CD14-positive monocyte (primary cell): Measurements from ENCODE around the gene LLGL2. TPM values are rescaled to one million over a fixed set of nuclear protein-coding genes. Genes with fewer than 3 reads are reported as not detected.
A peak's percentile ranks its signal among the peaks of the same experiment; 100 is the strongest.

ENCODE experiments used
- DNase-seq, 3 donors: peaks; one replicate each; pipeline ENCODE4 v3.0.0-alpha.2; 2011 to 2022
- H2AFZ ChIP-seq: 2 replicates; pipeline ENCODE4 v1.6.0; 2012; ENCODE audit warnings: mild to moderate bottlenecking, low read depth, low read length, inconsistent platforms; ENCODE audit not compliant: insufficient read depth, poor library complexity, severe bottlenecking
- H3K27ac ChIP-seq, 2 donors: 1 replicate in 1 of 2; 2 replicates in 1 of 2; pipeline ENCODE4 v1.5.1; 2012 to 2013; ENCODE audit warnings: low read length in 2 of 2, control low read depth in 1 of 2, inconsistent platforms in 1 of 2, low read depth in 1 of 2, mild to moderate bottlenecking in 1 of 2
- H3K27me3 ChIP-seq, 2 donors: one replicate each; pipeline versions ENCODE4 v1.6.0 to v1.6.1; 2011 to 2013; ENCODE audit warnings: low read length in 2 of 2; ENCODE audit not compliant: control insufficient read depth in 2 of 2, insufficient read depth in 2 of 2
- H3K36me3 ChIP-seq, 2 donors: replicated peaks in 1 of 2; 1 replicate in 1 of 2; 2 replicates in 1 of 2; pipeline versions ENCODE4 v1.5.1 to v1.6.1; 2012 to 2013; ENCODE audit warnings: low read length in 2 of 2, control low read depth in 1 of 2, inconsistent platforms in 1 of 2, mild to moderate bottlenecking in 1 of 2; ENCODE audit not compliant: insufficient read depth in 2 of 2, control insufficient read depth in 1 of 2
- H3K4me1 ChIP-seq, 2 donors: 1 replicate in 1 of 2; 2 replicates in 1 of 2; pipeline versions ENCODE4 v1.5.1 to v1.6.1; 2012 to 2013; ENCODE audit warnings: low read length in 2 of 2, control low read depth in 1 of 2, inconsistent platforms in 1 of 2, mild to moderate bottlenecking in 1 of 2, moderate library complexity in 1 of 2; ENCODE audit not compliant: insufficient read depth in 2 of 2, control insufficient read depth in 1 of 2
- H3K4me2 ChIP-seq: replicated peaks from 2 replicates; pipeline ENCODE3; 2012; ENCODE audit warnings: low read length, moderate library complexity, mild to moderate bottlenecking; ENCODE audit not compliant: poor library complexity, severe bottlenecking; ENCODE audit errors: extremely low read depth
- H3K4me3 ChIP-seq, 3 experiments: fragments of 200-600 bp in 1 of 3; sonication (generic) in 1 of 3; replicated peaks in 1 of 3; 1 replicate in 2 of 3; 2 replicates in 1 of 3; pipeline ENCODE4 v1.5.1; 2011 to 2013; ENCODE audit warnings: low read length in 3 of 3, mild to moderate bottlenecking in 3 of 3, control low read depth in 2 of 3, low read depth in 2 of 3, inconsistent platforms in 1 of 3, moderate library complexity in 1 of 3
- H3K79me2 ChIP-seq: 2 replicates; pipeline ENCODE4 v1.6.0; 2012; ENCODE audit warnings: mild to moderate bottlenecking, control low read depth, inconsistent platforms, low read length, moderate library complexity; ENCODE audit not compliant: insufficient read depth
- H3K9ac ChIP-seq: 2 replicates; pipeline ENCODE4 v1.6.0; 2017; ENCODE audit warnings: low read length, mild to moderate bottlenecking; ENCODE audit not compliant: insufficient read depth, poor library complexity, severe bottlenecking
- H3K9me3 ChIP-seq, 2 donors: replicated peaks in 1 of 2; 1 replicate in 1 of 2; 2 replicates in 1 of 2; pipeline versions ENCODE4 v1.5.1 to v1.6.1; 2012 to 2013; ENCODE audit warnings: low read length in 2 of 2, control low read depth in 1 of 2; ENCODE audit not compliant: control insufficient read depth in 1 of 2, insufficient read depth in 1 of 2
- H4K20me1 ChIP-seq: 2 replicates; pipeline ENCODE4 v1.6.0; 2012; ENCODE audit warnings: mild to moderate bottlenecking, low read length, control low read depth, moderate library complexity; ENCODE audit not compliant: insufficient read depth
- H3K27ac Mint-ChIP-seq, 7 donors: one replicate each; pipeline ENCODE4 v1.8.0; 2020; ENCODE audit warnings: mild to moderate bottlenecking in 7 of 7, mixed read lengths in 7 of 7, moderate library complexity in 6 of 7, inconsistent platforms in 2 of 7
- H3K27me3 Mint-ChIP-seq, 3 donors: one replicate each; pipeline ENCODE4 v1.8.0; 2021 to 2022; ENCODE audit warnings: low read depth in 3 of 3, mild to moderate bottlenecking in 3 of 3, mixed read lengths in 3 of 3, moderate library complexity in 3 of 3, inconsistent platforms in 1 of 3
- H3K36me3 Mint-ChIP-seq, 2 donors: one replicate each; pipeline ENCODE4 v1.8.0; 2020; ENCODE audit warnings: mixed read lengths in 2 of 2, inconsistent platforms in 1 of 2, mild to moderate bottlenecking in 1 of 2
- H3K4me1 Mint-ChIP-seq: one replicate; pipeline ENCODE4 v1.8.0; 2020; ENCODE audit warnings: mild to moderate bottlenecking, mixed read lengths
- H3K4me3 Mint-ChIP-seq, 2 donors: one replicate each; pipeline ENCODE4 v1.8.0; 2020; ENCODE audit warnings: mild to moderate bottlenecking in 2 of 2, mixed read lengths in 2 of 2, moderate library complexity in 1 of 2
- H3K9me3 Mint-ChIP-seq, 7 donors: one replicate each; pipeline ENCODE4 v1.8.0; 2020 to 2022; ENCODE audit warnings: mixed read lengths in 7 of 7, mild to moderate bottlenecking in 6 of 7, moderate library complexity in 6 of 7, inconsistent platforms in 2 of 7
- CTCF ChIP-seq: fragments of 200-600 bp; IDR thresholded peaks from one replicate; pipeline ENCODE4 v1.8.0; 2022; ENCODE audit warnings: antibody characterized with exemption, mild to moderate bottlenecking
- WGBS: methylation state at CpG from one replicate; pipeline ENCODE4 v1.1.5; 2013; ENCODE audit warnings: missing lambda C conversion rate; ENCODE audit not compliant: insufficient coverage; 5-methylcytosine and 5-hydroxymethylcytosine counted together
- intact Hi-C, 2 donors: fragments of 100-400 bp; cut with micrococcal nuclease; formaldehyde crosslinking; loops; one replicate each; pipeline versions ENCODE4 v1.15.0 to v1.15.1; 2023
- polyA plus RNA-seq, 3 donors: library from polyadenylated mRNA; depleted of rRNA in 1 of 3; unstranded in 2 of 3; stranded (reverse) in 1 of 3; fragments of 300-500 nt in 2 of 3; fragments of >200 nt in 1 of 3; fragmentation: Illumina TruSeq in 2 of 3; gene quantifications; 1 replicate in 2 of 3; 2 replicates in 1 of 3; pipeline ENCODE4 v1.2.3, GENCODE V29; 2012 to 2021

Gene LLGL2
- polyA plus RNA-seq, 3 donors = 4.8 to 7.5 (median 5.5) TPM

GRCh38 chr17:75493476-75494129 lies 31.9 kb upstream of the LLGL2 start:
- Mint-ChIP-seq H3K27ac (no peak overlapping the region), H3K4me1 (peaks cover 15% of the 10 kb centered on the region), H3K4me3 (no peak overlapping the region), H3K36me3 (peaks cover 70 to 93% of the 10 kb centered on the region in 2 donors), H3K27me3 (peaks cover 0 to 2% (median under 1%) of the 10 kb centered on the region in 3 donors), H3K9me3 (no peaks in the 10 kb centered on the region)
- Histone ChIP-seq H3K27ac (no peak overlapping the region), H3K4me1 (no peaks in the 10 kb centered on the region), H3K4me3 (no peak overlapping the region), H3K4me2 (no peak overlapping the region), H3K27me3 (no peaks in the 10 kb centered on the region), H3K9me3 (no peaks in the 10 kb centered on the region), H3K79me2 (no peaks in the 10 kb centered on the region), H2AFZ (no peak overlapping the region), H3K9ac (no peak overlapping the region), H3K36me3 (peaks cover 74 to 88% of the 10 kb centered on the region in 2 donors), H4K20me1 (no peaks in the 10 kb centered on the region)
- no peak for DNase-seq
- no peak for TF ChIP-seq CTCF
- intact Hi-C loops = no loop called here
- 98% methylated on average over 20 of the region's 23 CpGs for WGBS

GRCh38 chr17:75494326-75494877 lies 31.1 kb upstream of the LLGL2 start:
- Histone ChIP-seq H3K9ac (no peak overlapping the region), H3K36me3 (peaks cover 72 to 96% of the 10 kb centered on the region in 2 donors), H3K4me2 (no peak overlapping the region), H2AFZ (no peak overlapping the region), H3K4me3 (no peak overlapping the region), H3K79me2 (no peaks in the 10 kb centered on the region), H3K4me1 (no peaks in the 10 kb centered on the region), H4K20me1 (no peaks in the 10 kb centered on the region), H3K27me3 (no peaks in the 10 kb centered on the region), H3K27ac (no peak overlapping the region), H3K9me3 (no peaks in the 10 kb centered on the region)
- peaks cover 0 to 3% (median 2%) of the 10 kb centered on the region in 3 donors for H3K27me3 Mint-ChIP-seq
- no peak for DNase-seq
- H3K9me3 Mint-ChIP-seq = no peaks in the 10 kb centered on the region
- intact Hi-C loops = no loop called here
- H3K4me1 Mint-ChIP-seq = peaks cover 20% of the 10 kb centered on the region
- H3K27ac Mint-ChIP-seq = peak overlapping the region in 2 of 7 donors; percentile 2 to 27
- H3K4me3 Mint-ChIP-seq = no peak overlapping the region
- peaks cover 77 to 94% of the 10 kb centered on the region in 2 donors for H3K36me3 Mint-ChIP-seq
- TF ChIP-seq CTCF = no peak
- 99% methylated on average over 10 of the region's 14 CpGs for WGBS
